HEK293 (cell line): ENCODE data around the gene FLACC1.

Source experiments
- CTCF ChIP-seq: fragments of 450-650 bp; formaldehyde crosslinking; IDR thresholded peaks from 2 replicates; pipeline ENCODE4 v1.5.1; 2016; ENCODE audit warnings: missing biosample characterization, missing genetic modification characterization
- REPIN1 ChIP-seq: fragments of 450-650 bp; formaldehyde crosslinking; IDR thresholded peaks from 2 replicates; pipeline ENCODE4 v1.5.1; 2017; ENCODE audit warnings: missing biosample characterization, missing genetic modification characterization, low read depth
- YY1 ChIP-seq: fragments of 450-650 bp; formaldehyde crosslinking; IDR thresholded peaks from 2 replicates; pipeline ENCODE4 v1.5.1; 2018; ENCODE audit warnings: missing biosample characterization, missing genetic modification characterization
- ZNF146 ChIP-seq: fragments of 450-650 bp; formaldehyde crosslinking; IDR thresholded peaks from 2 replicates; pipeline ENCODE4 v1.5.1; 2016; ENCODE audit warnings: missing biosample characterization, missing genetic modification characterization
- ZNF223 ChIP-seq: fragments of 450-650 bp; formaldehyde crosslinking; IDR thresholded peaks from 2 replicates; pipeline ENCODE4 v1.5.1; 2016; ENCODE audit warnings: missing biosample characterization, missing genetic modification characterization
- ZNF423 ChIP-seq: fragments of 450-650 bp; formaldehyde crosslinking; IDR thresholded peaks from 2 replicates; pipeline ENCODE4 v1.5.1; 2016; ENCODE audit warnings: missing biosample characterization, missing genetic modification characterization
- ZNF626 ChIP-seq: fragments of 450-650 bp; sonication (Bioruptor Pico); formaldehyde crosslinking; IDR thresholded peaks from 2 replicates; pipeline ENCODE4 v1.5.1; 2018; ENCODE audit warnings: missing biosample characterization, missing genetic modification characterization, inconsistent platforms
- ZNF747 ChIP-seq: fragments of 450-650 bp; formaldehyde crosslinking; IDR thresholded peaks from 2 replicates; pipeline ENCODE4 v1.5.1; 2016; ENCODE audit warnings: missing biosample characterization, missing genetic modification characterization
- ZNF777 ChIP-seq: fragments of 450-650 bp; formaldehyde crosslinking; IDR thresholded peaks from 2 replicates; pipeline ENCODE4 v1.5.1; 2017; ENCODE audit warnings: missing biosample characterization, missing genetic modification characterization, borderline replicate concordance

GRCh38 chr2:201307876-201308275, 49.3 kb downstream of the FLACC1 start:
- TF ChIP-seq YY1 (tag by site-specific recombination): no peak
- TF ChIP-seq ZNF223 (tag by site-specific recombination): no peak
- TF ChIP-seq ZNF777 (tag by site-specific recombination): no peak
- no peak for TF ChIP-seq ZNF146 (tag by site-specific recombination)
- no peak for TF ChIP-seq ZNF423 (tag by site-specific recombination)
- TF ChIP-seq ZNF626 (tag by site-specific recombination): no peak
- no peak for TF ChIP-seq CTCF (tag by site-specific recombination)
- no peak for TF ChIP-seq ZNF747
- no peak for TF ChIP-seq REPIN1 (tag by site-specific recombination)
